CD8-positive, alpha-beta memory T cell (primary cell): ENCODE results near the gene MYO7B. TPM values are rescaled to one million over a fixed set of nuclear protein-coding genes. Genes with fewer than 3 reads are reported as not detected.

Source experiments
- CTCF ChIA-PET: fragments of 350-600 bp; sonication (Branson Sonifier 250); formaldehyde crosslinking; loops from one replicate; lab custom pipeline; 2021; ENCODE audit warnings: antibody characterized with exemption; lab: Charles Lee
- POLR2A ChIA-PET: fragments of 350-600 bp; sonication (Branson Sonifier 250); formaldehyde crosslinking; loops from one replicate; lab custom pipeline; 2021; ENCODE audit warnings: antibody characterized with exemption; lab: Charles Lee
- DNase-seq, 5 donors: peaks; one replicate each; pipeline versions ENCODE4 v3.0.0 to v3.0.0-alpha.2; 2020 to 2022; ENCODE audit warnings: mixed read lengths in 1 of 5
- H3K27ac ChIP-seq: one replicate; pipeline ENCODE4 v1.7.0; 2013; ENCODE audit warnings: low read depth, mild to moderate bottlenecking, low read length, moderate library complexity
- H3K27me3 ChIP-seq: 2 replicates; pipeline ENCODE4 v1.7.0; 2013; ENCODE audit warnings: low read length, mild to moderate bottlenecking; ENCODE audit not compliant: insufficient read depth, poor library complexity, severe bottlenecking
- H3K36me3 ChIP-seq: 2 replicates; pipeline ENCODE4 v1.7.0; 2013; ENCODE audit warnings: mild to moderate bottlenecking, low read length, moderate library complexity; ENCODE audit not compliant: insufficient read depth
- H3K4me1 ChIP-seq: 2 replicates; pipeline ENCODE4 v1.7.0; 2013; ENCODE audit warnings: mild to moderate bottlenecking, low read length, moderate library complexity; ENCODE audit not compliant: insufficient read depth
- H3K4me3 ChIP-seq: 2 replicates; pipeline ENCODE4 v1.7.0; 2013; ENCODE audit warnings: mild to moderate bottlenecking, low read length
- H3K9me3 ChIP-seq: 2 replicates; pipeline ENCODE4 v1.7.0; 2013; ENCODE audit warnings: mild to moderate bottlenecking, low read length
- H3K27ac Mint-ChIP-seq, 8 donors: one replicate each; pipeline ENCODE4 v1.8.0; 2020 to 2021; ENCODE audit warnings: mixed read lengths in 8 of 8, mild to moderate bottlenecking in 6 of 8, inconsistent platforms in 3 of 8, moderate library complexity in 3 of 8
- H3K27me3 Mint-ChIP-seq, 2 donors: one replicate each; pipeline ENCODE4 v1.8.0; 2020 to 2021; ENCODE audit warnings: mixed read lengths in 2 of 2, mild to moderate bottlenecking in 1 of 2, moderate library complexity in 1 of 2
- H3K36me3 Mint-ChIP-seq, 3 donors: one replicate each; pipeline ENCODE4 v1.8.0; 2020 to 2021; ENCODE audit warnings: mixed read lengths in 3 of 3, inconsistent platforms in 1 of 3, mild to moderate bottlenecking in 1 of 3
- H3K4me1 Mint-ChIP-seq, 3 donors: one replicate each; pipeline ENCODE4 v1.8.0; 2020 to 2021; ENCODE audit warnings: mixed read lengths in 3 of 3, inconsistent platforms in 1 of 3, mild to moderate bottlenecking in 1 of 3
- H3K4me3 Mint-ChIP-seq, 7 donors: one replicate each; pipeline ENCODE4 v1.8.0; 2020 to 2021; ENCODE audit warnings: mixed read lengths in 7 of 7, mild to moderate bottlenecking in 6 of 7, moderate library complexity in 4 of 7, inconsistent platforms in 2 of 7
- H3K9me3 Mint-ChIP-seq, 5 donors: one replicate each; pipeline ENCODE4 v1.8.0; 2020 to 2022; ENCODE audit warnings: mixed read lengths in 5 of 5, mild to moderate bottlenecking in 3 of 5, moderate library complexity in 2 of 5, inconsistent platforms in 1 of 5
- polyA plus RNA-seq: library from polyadenylated mRNA; unstranded; fragments of 300-500 nt; fragmentation: Illumina TruSeq; gene quantifications from one replicate; pipeline ENCODE4 v1.2.3, GENCODE V29; 2021
- total RNA-seq, 2 experiments: library from RNA; stranded (reverse); gene quantifications; one replicate each; pipeline ENCODE4 v1.2.3, GENCODE V29; 2021

Gene MYO7B
- total and polyA plus RNA-seq, 3 experiments from 2014 or later: not detected

DNA sequence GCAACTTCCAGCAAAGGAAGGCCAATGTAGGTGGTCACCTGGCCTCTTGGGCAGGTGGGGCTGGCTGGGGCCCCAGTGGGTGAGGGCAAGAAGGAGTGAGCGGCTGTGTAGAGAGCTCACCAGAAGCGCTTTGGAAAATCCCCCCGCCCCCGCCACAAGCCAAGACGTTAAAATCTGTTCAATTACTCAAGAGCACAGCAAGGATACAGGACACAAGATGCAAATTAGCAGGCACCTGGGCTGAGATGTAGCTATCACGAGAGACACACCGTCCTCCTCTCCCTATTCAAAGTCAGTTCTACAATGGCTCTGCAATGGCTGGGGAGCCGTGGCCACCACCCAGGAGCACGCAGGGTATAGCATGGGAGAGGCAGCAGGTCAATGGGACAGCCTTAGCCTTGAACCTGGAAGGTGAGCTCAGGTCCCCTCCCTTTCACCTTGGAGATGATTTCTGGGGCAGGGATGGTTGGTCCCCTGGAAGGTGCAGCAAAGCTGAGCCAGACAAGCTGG is 72.0 kb downstream of the MYO7B start:
- H3K36me3 ChIP-seq: no peaks in the 10 kb centered on the region
- POLR2A ChIA-PET: no interaction called here
- DNase-seq: peak in 1 of 5 donors; percentile 26
- no peaks in the 10 kb centered on the region for H3K27me3 ChIP-seq
- Mint-ChIP-seq H3K4me3 (no peak overlapping the region), H3K27me3 (peaks cover 0 to 22% of the 10 kb centered on the region in 2 donors), H3K27ac (no peak overlapping the region), H3K9me3 (peaks cover 0 to 6% (median 0%) of the 10 kb centered on the region in 5 donors), H3K4me1 (no peaks in the 10 kb centered on the region), H3K36me3 (peaks cover 0 to 4% (median 0%) of the 10 kb centered on the region in 3 donors)
- no peaks in the 10 kb centered on the region for H3K9me3 ChIP-seq
- H3K4me1 ChIP-seq: no peaks in the 10 kb centered on the region
- no peak overlapping the region for H3K4me3 ChIP-seq
- CTCF ChIA-PET: no interaction called here
- H3K27ac ChIP-seq: no peak overlapping the region

DNA sequence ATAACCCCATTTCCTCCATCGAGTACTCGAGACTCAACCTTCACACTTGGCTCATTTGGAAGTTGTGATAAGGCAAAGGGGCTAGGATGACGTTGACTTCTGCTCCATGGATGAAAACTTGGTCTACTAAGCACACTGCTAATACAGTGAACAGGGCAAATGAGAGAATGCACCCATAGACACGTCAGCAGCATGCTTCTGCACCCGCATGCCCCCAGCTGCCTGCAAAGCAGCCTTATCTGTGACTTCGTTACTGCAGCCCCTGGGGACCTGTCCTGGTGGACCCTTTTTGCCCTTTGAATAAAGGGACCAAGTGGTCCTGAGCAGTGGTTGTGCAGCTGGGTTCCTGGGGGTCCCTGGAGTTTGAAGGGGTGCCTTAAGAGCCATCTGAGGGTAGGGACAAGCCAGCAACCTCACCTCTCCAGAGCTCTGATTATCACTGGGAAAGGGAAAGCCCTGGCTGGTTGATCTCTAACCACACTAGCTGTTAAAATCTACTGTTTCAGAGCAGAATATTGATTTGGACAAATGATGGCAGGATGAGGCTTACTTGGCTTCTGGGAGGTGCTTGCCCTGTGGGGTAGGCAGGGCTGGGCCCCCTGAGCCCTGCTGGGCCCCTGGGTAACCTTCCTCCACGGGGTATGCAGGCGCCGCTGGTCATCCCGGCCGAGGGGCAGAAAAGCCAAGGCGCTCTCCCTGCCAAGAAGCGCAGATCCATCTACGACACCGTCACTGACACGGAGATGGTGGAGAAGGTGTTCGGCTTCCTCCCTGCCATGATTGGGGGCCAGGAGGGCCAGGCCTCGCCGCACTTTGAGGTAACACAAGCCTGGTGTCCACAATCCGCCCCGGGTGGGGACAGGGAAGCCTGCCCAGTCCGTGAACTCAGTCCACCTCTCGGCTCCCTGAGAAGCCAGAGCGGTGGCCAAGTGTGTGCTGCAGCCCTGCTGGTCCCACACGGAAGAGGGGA is 72.9 kb downstream of the MYO7B start:
- Mint-ChIP-seq H3K27me3 (peaks cover 0 to 26% of the 10 kb centered on the region in 2 donors), H3K4me3 (no peak overlapping the region), H3K9me3 (peaks cover 0 to 10% (median 4%) of the 10 kb centered on the region in 5 donors), H3K27ac (no peak overlapping the region), H3K36me3 (peaks cover 0 to 8% (median 0%) of the 10 kb centered on the region in 3 donors), H3K4me1 (no peaks in the 10 kb centered on the region)
- H3K36me3 ChIP-seq: no peaks in the 10 kb centered on the region
- H3K4me3 ChIP-seq: no peak overlapping the region
- H3K27me3 ChIP-seq: no peaks in the 10 kb centered on the region
- CTCF ChIA-PET: no interaction called here
- H3K27ac ChIP-seq: no peak overlapping the region
- DNase-seq: peak in 1 of 5 donors; percentile 28
- no peaks in the 10 kb centered on the region for H3K4me1 ChIP-seq
- H3K9me3 ChIP-seq: no peaks in the 10 kb centered on the region
- POLR2A ChIA-PET: no interaction called here

DNA sequence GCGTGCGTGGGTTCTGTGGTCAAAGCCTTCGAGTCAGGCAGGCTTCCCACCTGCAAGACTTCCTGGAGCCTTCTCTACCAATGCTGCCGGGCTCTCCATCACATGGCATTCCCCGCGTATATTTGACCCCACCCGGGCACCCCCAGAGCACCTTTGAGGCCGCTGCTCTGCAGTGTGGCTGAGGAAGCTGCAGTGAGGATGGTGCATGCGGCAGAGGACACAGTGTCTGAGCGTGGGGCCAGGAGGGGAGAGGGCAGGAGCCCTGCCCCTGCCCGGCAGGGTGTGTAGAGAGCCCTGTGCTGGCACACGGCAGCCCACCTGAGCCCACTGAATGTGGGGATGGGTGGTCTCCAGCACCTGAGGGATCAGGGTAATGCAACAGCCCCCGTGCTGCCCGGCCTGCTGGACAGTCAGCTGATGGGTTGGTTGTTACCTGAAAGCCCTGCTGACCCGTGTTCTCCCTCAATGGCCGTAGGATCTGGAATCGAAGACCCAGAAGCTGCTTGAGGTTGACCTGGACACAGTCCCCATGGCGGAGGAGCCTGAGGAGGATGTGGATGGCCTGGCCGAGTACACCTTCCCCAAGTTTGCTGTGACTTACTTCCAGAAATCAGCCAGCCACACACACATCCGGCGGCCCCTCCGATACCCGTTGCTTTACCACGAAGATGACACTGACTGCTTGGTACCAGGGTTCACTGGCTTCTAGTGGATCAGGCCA is 73.7 kb downstream of the MYO7B start:
- H3K36me3 ChIP-seq: no peaks in the 10 kb centered on the region
- Mint-ChIP-seq H3K27me3 (peaks cover 2 to 30% of the 10 kb centered on the region in 2 donors), H3K9me3 (peaks cover 0 to 15% (median 7%) of the 10 kb centered on the region in 5 donors), H3K4me1 (no peaks in the 10 kb centered on the region), H3K36me3 (peaks cover 0 to 8% (median 0%) of the 10 kb centered on the region in 3 donors), H3K27ac (no peak overlapping the region), H3K4me3 (no peak overlapping the region)
- H3K9me3 ChIP-seq: no peaks in the 10 kb centered on the region
- no peak overlapping the region for H3K27ac ChIP-seq
- DNase-seq: no peak
- no peak overlapping the region for H3K4me3 ChIP-seq
- H3K4me1 ChIP-seq: no peaks in the 10 kb centered on the region
- ChIA-PET POLR2A (no interaction called here), CTCF (no interaction called here)
- H3K27me3 ChIP-seq: no peaks in the 10 kb centered on the region

DNA sequence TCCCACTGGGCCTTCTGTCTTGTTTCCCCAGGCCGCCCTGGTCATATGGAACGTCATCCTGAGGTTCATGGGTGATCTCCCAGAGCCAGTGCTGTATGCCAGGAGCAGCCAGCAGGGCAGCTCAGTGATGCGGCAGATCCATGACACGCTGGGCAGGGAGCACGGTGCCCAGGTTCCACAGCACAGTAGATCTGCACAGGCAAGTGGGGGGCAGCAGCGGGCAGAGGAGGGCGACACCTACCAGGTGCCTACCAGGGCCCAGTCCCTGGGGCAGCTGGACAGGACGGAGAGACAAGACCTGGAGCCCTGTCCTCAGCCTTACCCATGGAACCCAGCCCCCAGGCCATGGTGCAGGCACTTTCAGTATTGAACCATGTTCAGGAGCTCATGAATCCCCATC is 74.3 kb downstream of the MYO7B start:
- CTCF ChIA-PET: no interaction called here
- Mint-ChIP-seq H3K9me3 (peaks cover 0 to 17% (median 7%) of the 10 kb centered on the region in 5 donors), H3K4me1 (no peaks in the 10 kb centered on the region), H3K27me3 (peaks cover 2 to 35% of the 10 kb centered on the region in 2 donors), H3K4me3 (no peak overlapping the region), H3K36me3 (peaks cover 0 to 8% (median 0%) of the 10 kb centered on the region in 3 donors), H3K27ac (no peak overlapping the region)
- no peaks in the 10 kb centered on the region for H3K36me3 ChIP-seq
- no peaks in the 10 kb centered on the region for H3K9me3 ChIP-seq
- no peak overlapping the region for H3K4me3 ChIP-seq
- no peak for DNase-seq
- no peaks in the 10 kb centered on the region for H3K27me3 ChIP-seq
- POLR2A ChIA-PET: no interaction called here
- no peak overlapping the region for H3K27ac ChIP-seq
- no peaks in the 10 kb centered on the region for H3K4me1 ChIP-seq

DNA sequence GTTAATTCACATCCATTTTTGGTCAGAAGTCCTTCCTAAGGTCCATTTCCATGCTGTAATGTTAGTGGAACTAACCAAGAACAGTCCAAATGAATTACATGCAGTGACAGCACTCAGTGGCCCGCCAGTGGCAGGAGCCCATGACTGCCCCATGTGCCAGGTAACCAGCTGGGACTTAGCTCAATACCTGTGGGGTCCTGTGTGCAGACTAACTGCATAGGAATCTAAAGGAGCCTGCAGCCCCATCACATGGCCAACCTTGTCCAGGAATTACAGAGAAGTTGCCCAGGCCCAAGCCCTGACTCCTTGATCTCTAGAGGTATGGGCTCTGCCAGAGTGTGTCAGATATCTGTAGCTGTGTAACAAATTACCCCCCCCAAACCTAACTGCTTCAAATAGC is 75.1 kb downstream of the MYO7B start:
- Mint-ChIP-seq H3K4me1 (no peaks in the 10 kb centered on the region), H3K9me3 (peaks cover 0 to 17% (median 7%) of the 10 kb centered on the region in 5 donors), H3K27me3 (peaks cover 2 to 34% of the 10 kb centered on the region in 2 donors), H3K27ac (no peak overlapping the region), H3K4me3 (no peak overlapping the region), H3K36me3 (peaks cover 0 to 8% (median 0%) of the 10 kb centered on the region in 3 donors)
- Histone ChIP-seq H3K27ac (no peak overlapping the region), H3K9me3 (no peaks in the 10 kb centered on the region), H3K4me1 (no peaks in the 10 kb centered on the region), H3K36me3 (no peaks in the 10 kb centered on the region), H3K4me3 (no peak overlapping the region), H3K27me3 (peaks cover 3% of the 10 kb centered on the region)
- DNase-seq: no peak
- POLR2A ChIA-PET: no interaction called here
- CTCF ChIA-PET: interaction anchor here (1.2 kb wide), 1 partner anchor 39 kb away, joined by 4 read pairs; no protein-coding TSS in a partner anchor

DNA sequence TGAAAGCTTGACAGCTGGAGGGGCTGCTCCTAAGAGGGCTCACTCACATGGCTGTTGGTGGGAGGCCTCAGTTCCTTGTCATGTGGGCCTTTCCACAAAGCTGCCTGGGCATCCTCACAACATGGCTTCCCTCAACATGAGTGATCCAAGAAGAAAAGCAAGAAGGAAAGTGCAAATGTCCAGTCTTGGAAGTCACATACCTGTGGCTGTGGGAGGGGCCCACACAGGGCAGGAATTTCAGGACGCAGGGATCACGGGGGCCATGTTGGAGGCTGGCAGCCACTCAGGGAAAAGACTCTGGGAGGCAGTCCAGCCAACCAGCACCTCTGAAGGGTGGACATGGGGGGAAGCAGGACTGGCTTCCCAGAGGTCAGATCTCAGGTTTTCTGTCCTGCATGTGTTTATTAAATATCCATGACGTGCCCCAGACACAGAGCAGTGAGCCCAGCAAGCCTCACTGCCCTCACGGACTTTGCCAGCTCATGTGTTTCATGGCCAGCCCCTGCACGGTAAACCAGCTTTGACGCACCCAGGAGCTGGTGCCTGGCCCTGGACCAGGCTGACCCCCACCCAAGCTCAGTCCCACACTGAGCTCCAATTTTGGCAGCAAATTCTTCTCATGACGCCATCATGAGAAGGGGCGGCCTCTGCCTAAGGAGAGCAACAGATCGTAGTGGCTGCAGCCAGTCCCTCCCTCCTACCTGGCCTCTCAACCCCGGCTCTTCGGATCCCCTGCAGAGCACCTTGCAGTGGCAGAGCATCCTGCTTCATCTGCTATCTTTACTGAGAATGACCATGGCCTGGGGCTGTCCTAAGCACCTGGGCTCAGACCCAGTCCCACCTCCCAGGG is 75.8 kb downstream of the MYO7B start:
- H3K9me3 Mint-ChIP-seq: peaks cover 0 to 17% (median 7%) of the 10 kb centered on the region in 5 donors
- Histone ChIP-seq H3K27ac (no peak overlapping the region), H3K27me3 (peaks cover 3% of the 10 kb centered on the region), H3K36me3 (no peaks in the 10 kb centered on the region), H3K4me1 (no peaks in the 10 kb centered on the region), H3K4me3 (no peak overlapping the region), H3K9me3 (no peaks in the 10 kb centered on the region)
- peaks cover 0 to 8% (median 0%) of the 10 kb centered on the region in 3 donors for H3K36me3 Mint-ChIP-seq
- no peak overlapping the region for H3K27ac Mint-ChIP-seq
- H3K27me3 Mint-ChIP-seq: peaks cover 2 to 27% of the 10 kb centered on the region in 2 donors
- CTCF ChIA-PET: interaction anchor here (1.2 kb wide), 1 partner anchor 39 kb away, joined by 4 read pairs; no protein-coding TSS in a partner anchor
- H3K4me1 Mint-ChIP-seq: peaks cover 0 to 5% (median 2%) of the 10 kb centered on the region in 3 donors
- POLR2A ChIA-PET: no interaction called here
- no peak overlapping the region for H3K4me3 Mint-ChIP-seq
- DNase-seq: peak in 1 of 5 donors; percentile 26

DNA sequence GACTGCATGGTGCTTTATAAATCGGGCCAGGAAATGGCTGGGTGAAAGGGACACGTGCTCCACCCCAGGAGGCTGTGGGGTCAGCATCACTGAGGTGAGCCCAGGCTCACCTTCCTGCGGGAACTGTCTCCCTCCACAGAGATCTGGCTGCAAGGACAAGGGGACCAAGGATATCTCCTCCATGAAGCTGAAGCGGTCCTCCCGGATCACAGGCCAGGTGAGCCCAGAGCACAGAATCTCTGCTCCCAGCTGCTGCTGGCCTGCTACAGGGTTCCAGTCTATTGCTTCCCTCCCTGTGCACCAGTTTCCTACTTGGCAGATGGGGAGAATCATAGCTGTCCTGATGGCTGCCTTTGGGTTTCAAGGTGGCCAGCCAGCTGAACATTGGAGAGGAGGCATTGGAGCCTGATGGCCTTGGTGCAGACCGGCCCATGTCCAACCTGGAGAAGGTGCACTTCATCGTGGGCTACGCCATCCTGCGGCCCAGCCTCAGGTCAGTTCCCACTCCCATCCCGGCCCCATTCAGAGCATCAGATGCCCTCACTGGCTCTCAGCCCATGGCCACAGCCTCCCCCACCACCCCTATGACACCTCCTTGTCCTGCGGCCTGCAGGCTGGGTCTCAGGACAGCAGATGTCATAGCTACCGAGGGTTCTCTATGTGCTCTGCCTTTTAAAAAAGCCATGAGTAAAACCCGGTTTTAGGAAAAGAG is 76.8 kb downstream of the MYO7B start:
- H3K4me3 Mint-ChIP-seq: no peak overlapping the region
- Histone ChIP-seq H3K27ac (no peak overlapping the region), H3K4me3 (no peak overlapping the region), H3K9me3 (no peaks in the 10 kb centered on the region), H3K36me3 (no peaks in the 10 kb centered on the region), H3K27me3 (peaks cover 3% of the 10 kb centered on the region), H3K4me1 (peaks cover 4% of the 10 kb centered on the region)
- H3K27ac Mint-ChIP-seq: no peak overlapping the region
- peak in 1 of 5 donors; percentile 37 for DNase-seq
- CTCF ChIA-PET: no interaction called here
- POLR2A ChIA-PET: no interaction called here
- H3K4me1 Mint-ChIP-seq: peaks cover 0 to 5% (median 3%) of the 10 kb centered on the region in 3 donors
- H3K27me3 Mint-ChIP-seq: peaks cover 2 to 32% of the 10 kb centered on the region in 2 donors
- peaks cover 0 to 17% (median 7%) of the 10 kb centered on the region in 5 donors for H3K9me3 Mint-ChIP-seq
- peaks cover 0 to 8% (median 0%) of the 10 kb centered on the region in 3 donors for H3K36me3 Mint-ChIP-seq
